ENCODE measurements around the gene CACNA2D3.

- TF ChIP-seq CTCF (IDR thresholded peaks at IDR 0.05) (no peak), POLR2A (IDR thresholded peaks at IDR 0.05) (no peak), EP300 (IDR thresholded peaks at IDR 0.05; ENCODE audit: low read depth) (no peak), POLR2AphosphoS5 (IDR thresholded peaks at IDR 0.05) (no peak)
Observed at GRCh38 chr3:54433846-54434245, 311.5 kb downstream of the CACNA2D3 start.

All from transverse colon (tissue), 4 donors.